GM12874 (cell line): Measurements from ENCODE around the gene TSSC4.

ENCODE experiments used
- TF ChIP-seq, protein P1 (sequence below): IDR thresholded peaks from 2 replicates; pipeline ENCODE4 v1.5.1; 2011; ENCODE audit warnings: low read depth, mild to moderate bottlenecking, control low read depth, low read length, moderate library complexity; ENCODE audit not compliant: insufficient read depth

Gene TSSC4

DNA sequence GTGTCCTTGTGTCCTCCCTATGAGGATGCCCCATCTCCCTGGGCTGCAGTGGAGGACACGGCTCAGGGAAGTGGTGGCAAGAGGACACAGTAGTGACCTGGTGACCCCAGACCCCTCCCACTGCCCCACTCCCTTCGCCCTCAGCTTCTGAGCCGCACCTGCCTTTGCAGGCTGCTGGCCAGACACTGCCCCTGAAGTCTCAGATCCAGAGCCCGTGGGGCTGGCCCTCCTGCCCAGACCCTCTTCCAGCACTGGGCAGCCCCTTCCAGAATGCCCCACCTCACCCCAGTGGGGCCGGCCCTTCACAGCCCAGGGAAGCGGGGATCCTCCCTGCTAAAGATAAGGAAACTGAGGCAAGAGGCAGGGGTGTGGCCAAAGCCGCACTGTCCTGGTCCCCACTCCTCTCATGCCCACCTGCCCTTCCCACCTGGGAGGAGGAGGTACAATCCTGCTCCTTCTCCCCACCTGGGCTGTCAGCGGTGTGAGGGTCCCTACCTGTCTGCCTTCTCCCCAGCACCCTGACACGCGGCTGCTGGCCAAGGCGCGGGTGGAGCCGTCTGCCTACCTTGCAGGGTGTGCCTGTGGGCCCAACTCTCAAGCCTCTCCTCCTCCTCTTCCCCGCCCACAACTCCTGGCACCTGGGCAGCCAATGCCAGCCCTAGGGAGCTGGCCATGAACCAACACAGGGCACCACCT lies 26.4 kb downstream of the TSSC4 start:
- TF ChIP-seq, protein P1, sequence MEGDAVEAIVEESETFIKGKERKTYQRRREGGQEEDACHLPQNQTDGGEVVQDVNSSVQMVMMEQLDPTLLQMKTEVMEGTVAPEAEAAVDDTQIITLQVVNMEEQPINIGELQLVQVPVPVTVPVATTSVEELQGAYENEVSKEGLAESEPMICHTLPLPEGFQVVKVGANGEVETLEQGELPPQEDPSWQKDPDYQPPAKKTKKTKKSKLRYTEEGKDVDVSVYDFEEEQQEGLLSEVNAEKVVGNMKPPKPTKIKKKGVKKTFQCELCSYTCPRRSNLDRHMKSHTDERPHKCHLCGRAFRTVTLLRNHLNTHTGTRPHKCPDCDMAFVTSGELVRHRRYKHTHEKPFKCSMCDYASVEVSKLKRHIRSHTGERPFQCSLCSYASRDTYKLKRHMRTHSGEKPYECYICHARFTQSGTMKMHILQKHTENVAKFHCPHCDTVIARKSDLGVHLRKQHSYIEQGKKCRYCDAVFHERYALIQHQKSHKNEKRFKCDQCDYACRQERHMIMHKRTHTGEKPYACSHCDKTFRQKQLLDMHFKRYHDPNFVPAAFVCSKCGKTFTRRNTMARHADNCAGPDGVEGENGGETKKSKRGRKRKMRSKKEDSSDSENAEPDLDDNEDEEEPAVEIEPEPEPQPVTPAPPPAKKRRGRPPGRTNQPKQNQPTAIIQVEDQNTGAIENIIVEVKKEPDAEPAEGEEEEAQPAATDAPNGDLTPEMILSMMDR: no peak

DNA sequence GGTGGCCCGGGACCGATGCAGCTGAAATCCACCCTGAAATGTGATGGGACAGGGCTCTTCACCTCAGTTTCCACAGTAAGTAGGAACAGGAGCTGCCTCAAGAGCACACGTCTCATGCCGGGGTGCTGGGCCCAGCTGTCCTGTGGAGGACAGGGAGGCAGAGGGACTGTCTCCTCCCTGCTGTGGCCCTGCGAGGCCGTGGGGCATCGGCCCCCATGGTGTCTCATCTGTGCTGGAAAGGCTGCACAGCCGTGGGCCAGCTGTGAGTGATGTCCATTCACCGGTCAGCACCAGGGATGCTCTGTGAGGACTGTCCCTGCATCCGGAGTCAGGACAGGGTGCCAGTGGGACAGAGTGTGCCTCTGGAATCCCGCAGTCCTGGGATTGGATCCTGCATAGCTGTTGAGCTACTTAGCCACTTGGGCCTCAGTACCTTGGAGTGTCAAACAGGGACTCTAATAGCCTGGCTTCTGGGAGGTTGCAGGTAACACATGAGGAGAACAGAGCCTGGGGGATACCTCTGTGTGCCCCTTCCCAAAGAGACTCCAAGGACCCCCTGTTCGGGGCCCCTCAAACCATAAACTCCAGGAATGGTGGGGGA lies 27.3 kb downstream of the TSSC4 start:
- TF ChIP-seq, protein P1: no peak

DNA sequence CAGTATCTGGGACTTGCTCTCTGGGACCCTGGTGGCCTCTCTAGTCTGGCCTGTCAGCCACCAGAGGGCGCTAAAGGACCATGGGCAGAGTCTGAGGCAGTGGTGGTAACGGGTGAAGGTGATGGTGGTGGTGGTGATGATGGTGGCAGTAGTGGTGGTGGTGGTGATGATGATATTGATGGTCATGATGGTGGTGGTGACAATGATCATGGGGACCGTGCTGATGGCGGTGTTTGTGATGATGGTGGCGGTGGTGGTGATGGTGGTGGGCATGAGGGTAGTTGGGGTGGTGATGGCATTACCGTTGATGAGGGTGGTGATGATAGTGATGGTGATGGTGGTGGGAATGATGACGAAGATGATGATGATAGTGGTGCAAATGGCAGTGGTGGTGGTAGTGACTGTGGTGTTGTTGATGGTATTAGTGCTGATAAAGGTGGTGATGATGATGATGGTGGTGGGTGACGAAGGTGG lies 27.8 kb downstream of the TSSC4 start:
- TF ChIP-seq, protein P1: peak; percentile 82

DNA sequence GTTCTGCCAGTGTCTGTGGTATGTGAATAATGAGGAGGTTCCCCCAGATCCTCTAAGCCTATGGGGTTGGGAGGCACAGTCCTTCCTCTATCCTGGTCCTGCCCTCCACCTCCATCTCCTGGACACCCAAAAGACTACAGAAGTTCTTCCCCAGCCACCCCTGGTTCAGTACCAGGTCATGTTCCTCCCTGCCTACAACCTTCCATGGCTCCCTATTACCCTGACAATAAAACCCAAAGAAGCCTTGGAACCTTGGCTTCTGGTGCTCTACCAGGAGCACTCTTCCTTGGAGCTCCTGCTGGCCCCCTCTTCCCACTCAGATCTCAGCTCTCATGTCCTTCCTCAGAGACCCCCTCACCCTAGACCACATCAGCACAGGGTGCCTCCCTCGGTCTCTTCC lies 30.8 kb downstream of the TSSC4 start:
- TF ChIP-seq, protein P1: no peak

DNA sequence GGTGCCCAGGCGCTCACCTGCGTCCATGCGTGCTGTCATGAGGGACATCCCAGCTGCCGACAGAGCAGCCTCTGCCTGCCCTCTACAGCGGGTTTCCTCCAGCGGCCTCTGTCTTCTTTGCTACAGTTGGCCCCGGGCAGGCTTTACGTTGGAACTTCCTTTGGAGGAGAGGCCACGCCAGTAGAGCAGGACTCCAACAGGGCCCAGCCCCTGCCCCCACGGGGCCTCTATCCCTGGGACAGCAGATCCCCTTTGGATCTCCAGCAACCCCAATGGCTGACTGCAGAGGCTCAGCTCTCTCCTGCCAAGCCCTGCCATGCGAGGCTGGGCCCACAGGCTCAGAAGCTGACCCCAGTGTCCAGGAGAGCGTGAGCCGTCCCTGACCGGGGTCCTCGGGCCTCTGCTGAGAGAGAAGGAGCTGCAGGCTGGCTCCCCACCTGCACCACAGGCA lies 31.6 kb downstream of the TSSC4 start:
- TF ChIP-seq, protein P1: no peak

DNA sequence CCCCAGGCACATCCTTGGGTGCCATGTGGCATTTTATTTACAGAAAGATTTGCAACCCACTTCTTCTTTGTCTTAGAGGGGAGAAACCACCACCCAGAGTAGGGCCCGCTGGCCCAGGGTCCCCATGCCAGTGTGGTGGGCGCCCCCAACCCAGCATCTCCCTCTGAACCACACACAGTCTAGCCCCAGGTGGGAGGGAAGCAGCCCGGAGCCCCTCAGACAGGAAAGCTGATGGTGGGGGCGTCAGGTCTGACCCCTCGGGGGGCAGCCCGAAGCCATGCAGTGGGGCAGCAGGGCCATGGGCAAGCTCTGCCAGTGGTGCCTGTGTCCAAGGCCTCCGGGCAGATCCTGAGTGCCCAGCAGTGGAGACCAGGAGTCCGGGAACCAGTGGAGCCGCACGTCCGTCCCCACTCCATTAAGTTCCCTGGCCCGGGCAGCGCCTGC lies 32.1 kb downstream of the TSSC4 start:
- TF ChIP-seq, protein P1: no peak

DNA sequence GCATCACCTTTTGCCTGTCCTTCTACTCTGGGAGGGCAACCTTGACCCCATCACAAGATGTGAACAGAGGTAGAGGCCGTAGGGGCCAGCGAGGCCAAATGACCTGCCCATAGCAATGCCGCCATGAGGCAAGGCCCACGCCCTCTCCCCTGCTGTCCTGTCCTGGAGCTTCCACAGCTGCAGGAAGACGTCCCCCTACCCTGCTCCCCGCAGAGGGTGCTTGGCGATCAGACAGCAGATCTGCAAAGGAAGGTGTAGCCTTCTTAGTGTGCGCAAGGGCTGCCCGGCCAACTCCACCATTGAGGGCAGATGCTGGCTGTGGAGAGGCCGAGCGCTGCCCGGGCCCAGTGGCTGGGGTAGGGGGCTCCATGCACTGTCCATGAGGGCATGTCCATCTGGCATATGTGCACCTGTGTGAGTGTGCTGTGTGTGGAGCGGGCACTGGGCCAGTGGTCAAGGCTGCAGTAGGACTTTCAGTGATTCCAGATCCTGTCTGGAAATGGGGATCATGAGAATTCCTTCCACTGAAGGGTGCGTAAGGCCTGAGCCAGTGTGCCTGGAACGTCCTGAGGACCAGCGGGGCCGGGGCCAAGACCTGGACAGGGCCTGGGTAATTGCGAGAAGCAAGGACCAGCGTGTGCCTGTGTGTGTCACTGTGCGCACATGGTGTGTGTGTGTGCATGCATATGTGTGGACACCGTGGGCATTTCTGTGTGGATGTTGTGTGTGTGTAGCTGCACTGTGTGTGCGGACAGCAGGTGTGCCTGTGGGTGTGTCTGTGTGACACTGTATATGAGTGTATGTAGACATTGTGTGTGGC lies 32.8 kb downstream of the TSSC4 start:
- TF ChIP-seq, protein P1: no peak
